ENCODE measurements around the gene USP48. TPM values are rescaled to one million over a fixed set of nuclear protein-coding genes. Genes with fewer than 3 reads are reported as not detected.
A peak's percentile ranks its signal among the peaks of the same experiment; 100 is the strongest.
"Not testable (repeated sequence)": the region's sequence is repeated elsewhere in the genome, so short reads cannot be mapped to it uniquely, and the experiment has no call there.

USP48 gene
- total RNA-seq, 1 experiment from 2014 or later = 60.9 TPM

DNA sequence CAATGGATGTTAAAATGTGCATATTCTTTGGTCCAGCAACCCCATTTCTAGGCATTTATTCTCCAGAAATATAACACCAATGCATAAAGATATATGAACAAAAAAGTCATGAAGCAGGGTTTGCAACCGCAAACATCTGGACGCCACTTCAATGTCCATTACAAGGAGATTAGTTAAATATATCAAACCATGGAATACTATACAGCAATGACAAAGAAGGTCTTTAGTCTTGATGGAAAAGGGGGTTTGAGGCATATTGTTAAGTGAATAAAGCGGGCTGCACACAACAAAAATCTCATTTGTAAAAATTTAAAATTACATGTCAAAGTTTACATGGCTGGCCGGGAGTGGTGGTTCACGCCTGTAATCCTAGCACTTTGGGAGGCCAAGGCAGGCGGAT, 145.4 kb downstream of the USP48 start:
- no peak for DNase-seq
- Histone ChIP-seq H3K27me3 (no peaks in the 10 kb centered on the region), H3K4me3 (no peak overlapping the region), H3K27ac (no peak overlapping the region), H3K4me1 (peaks cover 19% of the 10 kb centered on the region), H3K9me3 (replicated peaks) (no peaks in the 10 kb centered on the region), H3K36me3 (no peaks in the 10 kb centered on the region)

DNA sequence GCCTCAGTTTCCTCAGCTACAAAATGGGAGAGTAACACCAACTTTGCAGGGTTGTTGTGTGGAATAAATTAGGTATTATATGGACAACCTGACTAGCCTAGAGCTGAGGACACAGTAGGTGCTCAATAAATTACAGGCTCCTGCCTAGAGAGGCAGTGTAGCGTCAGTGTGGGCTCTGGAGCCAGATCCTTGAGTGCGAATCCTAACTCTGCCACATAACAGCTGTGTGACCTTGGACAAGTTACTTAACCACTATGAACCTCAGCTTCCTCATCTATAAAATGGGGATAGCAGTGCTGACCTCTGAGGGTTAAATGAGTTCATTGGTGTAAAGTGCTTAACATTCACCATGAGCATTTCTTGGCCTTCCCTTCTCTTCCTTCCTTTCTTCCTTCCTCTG, 146.9 kb downstream of the USP48 start:
- H3K27me3 ChIP-seq = no peaks in the 10 kb centered on the region
- no peaks in the 10 kb centered on the region for H3K36me3 ChIP-seq
- no peak overlapping the region for H3K27ac ChIP-seq
- DNase-seq = no peak
- H3K9me3 ChIP-seq (replicated peaks) = no peaks in the 10 kb centered on the region
- peaks cover 30% of the 10 kb centered on the region for H3K4me1 ChIP-seq
- H3K4me3 ChIP-seq = no peak overlapping the region

DNA sequence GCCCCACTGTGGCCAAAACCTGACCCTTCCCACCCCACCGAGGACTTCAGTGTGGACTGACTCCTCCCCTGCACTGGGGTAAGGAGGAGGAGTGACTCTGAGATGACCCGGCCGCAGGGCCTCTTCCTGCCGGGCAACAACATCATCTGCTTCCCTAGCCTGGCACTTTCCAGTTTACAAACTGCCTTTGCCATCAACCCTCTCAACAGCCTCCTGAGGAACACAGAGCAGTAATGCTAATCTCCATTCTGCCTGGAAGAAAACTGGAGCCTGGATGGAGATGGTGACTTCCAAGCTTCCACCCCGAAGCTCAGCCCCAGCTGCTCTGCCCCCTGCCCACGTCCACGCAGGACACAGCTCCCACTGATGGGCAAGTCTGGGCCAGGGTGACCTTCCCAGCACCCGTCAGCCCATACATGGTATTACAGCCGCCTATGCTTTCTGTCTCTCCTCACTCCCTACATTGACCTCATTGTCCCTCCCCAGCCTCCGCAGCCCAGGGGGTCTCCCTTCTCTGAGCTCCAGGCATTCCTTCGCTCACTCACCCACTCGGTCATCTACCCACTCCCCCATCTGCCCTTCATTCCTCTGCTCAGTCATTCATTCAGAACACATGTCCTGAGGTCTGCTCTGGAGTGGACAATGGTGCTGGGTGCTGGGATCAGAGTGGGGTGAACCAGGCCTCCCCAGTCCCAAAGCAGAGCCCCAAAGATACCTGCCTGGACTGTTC, 148.0 kb downstream of the USP48 start:
- no peak overlapping the region for H3K27ac ChIP-seq
- H3K27me3 ChIP-seq = no peaks in the 10 kb centered on the region
- H3K4me3 ChIP-seq = no peak overlapping the region
- no peaks in the 10 kb centered on the region for H3K9me3 ChIP-seq (replicated peaks)
- peaks cover 28% of the 10 kb centered on the region for H3K4me1 ChIP-seq
- H3K36me3 ChIP-seq = no peaks in the 10 kb centered on the region
- DNase-seq = no peak

DNA sequence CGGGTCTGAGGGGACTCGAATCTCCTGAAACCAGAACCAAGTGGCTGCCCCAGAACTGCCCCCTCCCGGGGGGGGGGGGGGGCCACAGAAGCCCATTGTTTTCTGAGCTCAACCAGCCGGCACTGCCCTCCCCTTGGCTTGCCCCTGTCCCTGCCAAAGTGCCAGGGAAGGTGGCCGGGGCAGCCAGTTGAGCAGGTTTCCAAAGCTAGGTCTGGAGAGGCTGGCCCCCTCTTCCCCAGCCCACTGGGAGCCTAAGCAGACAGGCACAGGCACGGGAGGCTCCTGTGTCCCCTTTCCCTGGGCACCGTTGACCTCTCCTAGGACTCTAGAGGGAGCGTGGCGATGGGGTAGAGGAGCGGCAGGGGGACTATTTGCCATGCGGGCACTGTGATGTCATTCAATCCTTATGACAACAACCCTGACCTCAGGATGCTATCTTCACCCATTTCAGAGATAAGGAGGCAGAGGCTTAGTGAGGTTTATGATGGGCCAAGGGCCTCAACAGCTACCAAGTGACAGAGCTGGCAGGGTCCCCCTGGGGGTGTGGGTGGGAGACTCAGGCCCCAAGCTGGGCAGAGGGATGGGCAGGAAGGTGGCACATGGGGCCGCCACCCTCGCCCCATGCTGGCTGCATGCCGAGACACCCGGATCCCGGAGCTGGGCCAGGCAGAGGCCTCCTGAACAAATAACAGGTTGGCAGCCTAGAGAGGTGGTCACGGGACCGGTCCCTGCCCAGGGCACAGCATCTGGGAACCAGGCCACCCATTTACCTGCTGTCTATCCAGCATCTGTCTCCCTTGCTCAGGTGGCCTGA, 148.8 kb downstream of the USP48 start:
- no peak for DNase-seq
- Histone ChIP-seq H3K4me1 (peaks cover 23% of the 10 kb centered on the region), H3K27me3 (no peaks in the 10 kb centered on the region)

DNA sequence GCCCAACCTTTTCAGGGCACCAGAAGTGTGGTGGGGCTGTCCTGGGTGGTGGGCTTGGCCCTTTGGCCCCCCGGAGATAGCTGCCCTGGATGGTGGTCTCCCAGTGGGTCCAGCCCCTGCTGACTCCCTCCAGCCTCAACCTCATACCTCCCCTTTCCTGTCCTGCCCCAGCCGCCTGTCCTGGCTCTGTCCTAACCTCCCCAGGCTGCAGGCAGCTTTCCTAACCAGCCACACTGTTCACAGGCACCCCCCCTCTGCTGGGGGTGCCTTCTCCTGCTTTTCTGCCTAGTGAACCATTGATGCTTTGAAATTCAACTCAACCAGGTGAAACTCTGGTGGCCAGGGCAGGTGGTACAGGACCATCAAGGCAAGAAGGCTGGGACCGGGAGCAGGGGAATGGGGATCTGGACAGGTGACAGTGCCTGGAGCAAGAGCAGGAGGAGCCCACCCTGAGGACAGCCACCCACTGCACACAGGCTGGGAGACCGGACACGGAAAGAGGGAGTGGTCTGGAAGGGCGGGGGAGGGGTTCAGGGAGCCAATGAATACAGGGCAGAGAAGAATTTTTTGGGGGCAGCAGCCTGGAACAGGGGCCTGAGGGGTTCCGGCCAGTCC, 149.7 kb downstream of the USP48 start:
- Histone ChIP-seq H3K36me3 (no peaks in the 10 kb centered on the region), H3K9me3 (replicated peaks) (no peaks in the 10 kb centered on the region), H3K4me1 (peaks cover 15% of the 10 kb centered on the region), H3K4me3 (no peak overlapping the region), H3K27ac (no peak overlapping the region), H3K27me3 (no peaks in the 10 kb centered on the region)
- DNase-seq = no peak

More for the DNA sequence above, 148.8 kb downstream of the USP48 start:
- H3K36me3 ChIP-seq = no peaks in the 10 kb centered on the region
- no peaks in the 10 kb centered on the region for H3K9me3 ChIP-seq (replicated peaks)
- H3K27ac ChIP-seq = no peak overlapping the region
- H3K4me3 ChIP-seq = no peak overlapping the region

DNA sequence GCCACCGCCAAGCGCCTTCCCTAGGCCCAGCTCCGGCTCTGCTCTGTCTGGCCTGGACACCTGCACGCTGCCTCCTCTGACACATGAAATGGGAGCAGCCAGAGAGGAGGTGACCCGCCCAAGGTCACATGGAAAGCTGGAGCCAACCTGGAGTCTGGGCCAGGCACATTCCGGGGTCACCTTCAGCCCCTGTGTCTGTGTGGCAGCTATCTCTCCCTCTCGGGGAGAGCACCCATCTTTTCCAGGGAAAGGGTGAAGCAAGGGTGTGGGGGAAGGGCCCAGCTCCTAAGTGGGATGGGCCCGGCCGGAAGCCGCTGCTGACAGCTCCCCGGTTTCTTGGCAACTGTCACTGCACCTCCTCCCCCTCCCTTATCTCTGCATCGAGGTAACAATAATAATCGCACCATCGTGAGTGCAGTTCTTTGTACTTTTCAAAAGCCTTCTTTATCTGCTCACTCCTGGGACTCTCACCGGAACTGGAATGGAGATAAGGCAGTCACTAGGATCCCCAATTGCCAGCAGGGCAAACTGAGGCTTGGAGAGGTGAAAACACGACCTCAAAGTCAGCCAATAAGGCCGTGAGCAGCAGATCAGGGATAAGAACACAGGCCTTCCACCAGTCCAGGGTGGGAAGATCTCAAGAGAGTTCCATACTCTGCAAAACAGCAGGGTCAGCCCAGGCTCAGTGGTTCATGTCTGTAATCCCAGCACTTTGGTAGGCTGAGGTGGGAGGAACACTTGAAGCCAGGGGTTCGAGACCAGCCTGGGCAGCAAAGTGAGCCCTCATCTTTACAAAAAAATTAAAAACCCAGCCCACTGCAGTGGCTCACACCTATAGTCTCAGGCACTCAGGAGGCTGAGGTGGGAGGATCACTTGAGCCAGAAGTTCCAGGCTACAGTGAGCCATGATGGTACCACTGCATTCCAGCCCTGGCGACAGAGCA, 150.7 kb downstream of the USP48 start:
- no peak for DNase-seq
- H3K27me3 ChIP-seq = no peaks in the 10 kb centered on the region
- H3K9me3 ChIP-seq (replicated peaks) = no peaks in the 10 kb centered on the region
- H3K36me3 ChIP-seq = no peaks in the 10 kb centered on the region
- H3K4me1 ChIP-seq = peaks cover 15% of the 10 kb centered on the region
- no peak overlapping the region; the same call in 1 of the 2 replicates for H3K27ac ChIP-seq
- no peak overlapping the region for H3K4me3 ChIP-seq

DNA sequence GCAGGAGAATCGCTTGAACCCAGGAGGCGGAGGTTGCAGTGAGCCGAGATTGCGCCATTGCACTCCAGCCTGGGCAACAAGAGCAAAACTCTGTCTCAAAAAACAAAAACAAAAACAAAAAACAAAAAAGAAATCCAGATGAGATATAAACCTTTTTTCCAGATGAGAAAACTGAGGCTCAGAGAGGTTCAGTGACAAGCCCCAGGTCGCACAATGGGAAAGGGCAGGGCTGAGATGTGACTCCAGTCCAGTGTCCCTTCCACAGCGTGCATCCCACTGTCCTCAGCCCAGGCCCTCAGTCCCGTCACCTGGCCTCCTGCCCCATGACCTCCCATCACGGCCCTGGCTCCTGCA, 151.4 kb downstream of the USP48 start:
- DNase-seq; H3K9me3 ChIP-seq (replicated peaks); H3K36me3 ChIP-seq; H3K4me3 ChIP-seq; H3K27me3 ChIP-seq: not testable (repeated sequence)
- peak overlapping the region; percentile 68 for H3K27ac ChIP-seq
- peaks cover 21% of the 10 kb centered on the region for H3K4me1 ChIP-seq

DNA sequence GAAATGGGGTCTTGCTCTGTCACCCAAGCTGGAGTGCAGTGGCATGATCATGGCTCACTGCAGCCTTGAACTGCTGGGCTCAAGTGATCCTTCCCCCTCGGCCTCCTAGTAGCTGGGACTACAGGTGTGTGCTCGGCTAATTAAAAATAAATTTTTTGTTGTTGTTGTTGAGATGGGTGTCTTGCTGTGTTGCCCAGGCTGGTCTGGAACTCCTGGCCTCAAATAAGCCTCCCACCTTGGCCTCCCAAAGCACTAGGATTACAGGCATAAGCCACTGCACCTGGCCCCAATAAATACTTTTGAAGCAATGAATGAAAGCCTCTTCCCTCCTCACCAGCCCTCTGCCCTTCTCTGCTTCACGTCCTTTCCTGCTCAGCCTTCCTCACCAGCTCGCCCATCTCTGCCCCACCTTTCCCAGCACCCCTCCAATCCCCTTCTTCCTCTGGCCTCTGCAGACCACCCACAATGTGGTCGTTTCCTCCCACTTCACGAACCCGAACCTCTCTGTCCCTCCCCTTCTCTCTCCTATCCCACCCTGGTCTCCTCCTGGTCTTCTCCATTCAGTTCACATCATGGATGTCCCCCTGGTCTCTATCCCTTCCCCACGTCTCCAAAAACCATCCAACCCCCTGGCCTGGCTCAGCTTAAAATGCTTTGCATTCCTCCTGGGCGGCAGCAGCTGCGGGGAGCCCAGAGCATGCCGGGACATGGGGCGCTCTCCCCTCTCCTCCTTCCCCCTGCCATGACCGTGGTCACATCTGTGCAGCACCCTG, 152.2 kb downstream of the USP48 start:
- H3K9me3 ChIP-seq (replicated peaks) = no peaks in the 10 kb centered on the region
- H3K36me3 ChIP-seq = no peaks in the 10 kb centered on the region
- H3K27ac ChIP-seq = peak overlapping the region; percentile 68
- H3K4me3 ChIP-seq = peak overlapping the region; percentile 8
- peak; percentile 93 for DNase-seq
- no peaks in the 10 kb centered on the region for H3K27me3 ChIP-seq
- H3K4me1 ChIP-seq = peaks cover 26% of the 10 kb centered on the region

DNA sequence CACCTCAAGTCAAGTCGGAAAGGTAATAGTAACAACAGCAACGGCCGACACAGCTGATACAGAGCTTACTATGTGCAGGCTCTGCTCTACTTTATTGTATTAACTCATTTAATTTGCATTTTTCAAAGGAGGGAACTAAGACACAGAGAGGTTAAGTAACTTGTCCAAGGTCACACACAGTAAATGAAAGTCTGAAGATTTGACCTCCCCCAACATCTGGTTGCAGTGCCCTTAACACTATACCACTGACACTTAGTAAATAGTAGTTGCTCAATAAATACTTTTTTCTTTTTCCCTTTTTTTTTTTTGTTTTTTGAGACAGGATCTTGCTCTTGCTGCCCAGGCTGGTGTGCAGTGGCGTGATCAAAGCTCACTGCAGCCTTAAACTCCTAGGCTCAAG, 153.0 kb downstream of the USP48 start:
- no peak for DNase-seq
- H3K4me1 ChIP-seq = peaks cover 26% of the 10 kb centered on the region
- no peaks in the 10 kb centered on the region for H3K9me3 ChIP-seq (replicated peaks)
- no peak overlapping the region for H3K4me3 ChIP-seq
- H3K36me3 ChIP-seq = no peaks in the 10 kb centered on the region
- H3K27me3 ChIP-seq = no peaks in the 10 kb centered on the region
- H3K27ac ChIP-seq = no peak overlapping the region

DNA sequence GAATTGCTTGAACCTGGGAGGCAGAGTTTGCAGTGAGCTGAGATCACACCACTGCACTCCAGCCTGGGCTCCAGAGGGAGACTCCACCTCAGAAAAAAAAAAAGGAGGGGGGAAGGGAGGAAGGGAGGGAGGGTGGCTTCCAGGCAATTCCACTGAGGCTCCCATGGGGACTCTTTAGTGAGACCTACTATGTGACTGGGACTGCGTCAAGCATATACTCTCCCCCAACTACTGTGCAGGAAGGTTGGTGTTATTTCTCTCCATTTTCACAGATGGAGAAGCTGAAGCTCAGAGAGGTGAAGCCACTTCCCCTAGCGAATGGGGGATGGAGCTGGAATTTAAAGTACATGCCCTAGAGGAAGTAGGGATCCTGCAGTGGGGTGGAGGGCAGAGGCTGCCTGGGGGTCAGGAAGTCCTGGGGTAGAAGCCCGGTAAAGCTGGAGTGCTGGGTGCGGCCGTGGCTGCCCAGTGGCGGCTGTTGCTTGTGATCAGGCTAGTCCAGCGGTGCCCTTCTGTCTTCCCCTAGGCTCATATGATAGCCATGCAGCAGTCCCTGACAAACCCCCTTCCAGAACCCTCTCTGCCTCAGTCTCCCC, 154.1 kb downstream of the USP48 start:
- Histone ChIP-seq H3K9me3 (replicated peaks) (no peaks in the 10 kb centered on the region), H3K4me3 (no peak overlapping the region), H3K27me3 (no peaks in the 10 kb centered on the region), H3K36me3 (no peaks in the 10 kb centered on the region), H3K27ac (no peak overlapping the region), H3K4me1 (peaks cover 27% of the 10 kb centered on the region)
- DNase-seq = no peak

Other genes starting within 250 kb of the USP48 start
- 5.2 and 8.4 TPM in 2 replicates for gene RAP1GAP, start 113.8 kb downstream of the USP48 start, total RNA-seq (2014; rRNA removed; shearing (Covaris generic))
- 0.04 TPM in 1 of 2 replicates, not detected in the other for gene LDLRAD2, start 29.1 kb upstream of the USP48 start, total RNA-seq (2014; rRNA removed; shearing (Covaris generic))
- gene HSPG2, start 154.2 kb upstream of the USP48 start, total RNA-seq (2014; rRNA removed; shearing (Covaris generic)) = 82.3 and 84.0 TPM in 2 replicates
- gene CELA3B, start 193.9 kb upstream of the USP48 start, total RNA-seq (2014; rRNA removed; shearing (Covaris generic)) = not detected in 2 replicates
- gene CELA3A, start 218.5 kb upstream of the USP48 start, total RNA-seq (2014; rRNA removed; shearing (Covaris generic)) = 0.32 TPM in 1 of 2 replicates, not detected in the other

All from SJCRH30 (cell line).